HCT116 (cell line): ENCODE measurements around the gene DCDC2. TPM values are rescaled to one million over a fixed set of nuclear protein-coding genes. Genes with fewer than 3 reads are reported as not detected.
"Not testable (repeated sequence)": the region's sequence is repeated elsewhere in the genome, so short reads cannot be mapped to it uniquely, and the experiment has no call there.

Experiments used
- ATAC-seq: fragments of 200-7000 bp; cut with Tn5 transposase; 2 replicates; pipeline ENCODE4 v1.9.1; 2020; ENCODE audit warnings: mild to moderate bottlenecking, moderate library complexity
- BruUV-seq: library from RNA; stranded (reverse); fragments of 400-500 nt; replicated peaks from 2 replicates; lab custom pipeline; 2021; lab: Mats Ljungman, UMichigan
- CTCF ChIA-PET: fragments of 300-600 bp; sonication (Branson Sonifier 250); formaldehyde crosslinking; loops from one replicate; lab custom pipeline; 2021; ENCODE audit warnings: antibody characterized with exemption; lab: Charles Lee
- POLR2A ChIA-PET: fragments of 300-600, 350-600 bp; sonication (Branson Sonifier 250); formaldehyde crosslinking; loops from one replicate; lab custom pipeline; 2021; ENCODE audit warnings: antibody characterized with exemption; lab: Charles Lee
- RAD21 ChIA-PET, 2 experiments: fragments of 300-600 bp; sonication (Branson Sonifier 250); formaldehyde crosslinking; loops; one replicate each; lab custom pipeline; 2023; ENCODE audit warnings: low total read pairs in 2 of 2; ENCODE audit not compliant: uncharacterized antibody in 2 of 2, unreplicated experiment in 2 of 2, low non-redundant PET in 1 of 2; lab: Charles Lee
- DNase-seq: peaks from one replicate; pipeline ENCODE4 v3.0.0-alpha.2; 2010; ENCODE audit warnings: low read depth, low spot score
- H2AFZ ChIP-seq: fragments of 200-600 bp; shearing (Covaris generic), sonication (generic); 2 replicates; pipeline ENCODE4 v1.6.1; 2017; ENCODE audit warnings: low read depth, mixed run types, mixed read lengths, antibody characterized with exemption, low read length; ENCODE audit not compliant: poor library complexity, severe bottlenecking
- H3K27ac ChIP-seq: 2 replicates; pipeline ENCODE4 v1.5.1; 2012; ENCODE audit warnings: low read depth, low read length
- H3K27me3 ChIP-seq: fragments of 200-600 bp; sonication (generic); 2 replicates; pipeline ENCODE4 v1.6.1; 2016; ENCODE audit warnings: mixed run types, low read length, mixed read lengths; ENCODE audit not compliant: insufficient read depth
- H3K36me3 ChIP-seq, 2 experiments: fragments of 200-500 bp in 1 of 2; fragments of 200-600 bp in 1 of 2; sonication (Bioruptor generic) in 1 of 2; sonication (generic) in 1 of 2; 2 replicates each; pipeline versions ENCODE4 v1.5.1 to v1.6.1; 2014 to 2016; ENCODE audit warnings: low read length in 2 of 2, inconsistent platforms in 1 of 2, mixed read lengths in 1 of 2, mixed run types in 1 of 2; ENCODE audit not compliant: insufficient read depth in 2 of 2, control insufficient read depth in 1 of 2
- H3K4me1 ChIP-seq, 2 experiments: fragments of 200-600 bp in 1 of 2; sonication (generic) in 1 of 2; 2 replicates each; pipeline versions ENCODE4 v1.5.1 to v1.6.1; 2012 to 2017; ENCODE audit warnings: low read length in 2 of 2, inconsistent platforms in 1 of 2, mild to moderate bottlenecking in 1 of 2, mixed read lengths in 1 of 2, mixed run types in 1 of 2, moderate library complexity in 1 of 2; ENCODE audit not compliant: insufficient read depth in 2 of 2, control insufficient read depth in 1 of 2
- H3K4me2 ChIP-seq: fragments of 200-600 bp; sonication (generic); 2 replicates; pipeline ENCODE4 v1.6.1; 2017; ENCODE audit warnings: mixed run types, low read length, mixed read lengths
- H3K4me3 ChIP-seq, 2 experiments: fragments of 200-600 bp in 1 of 2; sonication (generic) in 1 of 2; replicated peaks in 1 of 2; 2 replicates each; pipeline ENCODE4 v1.5.1; 2011 to 2016; ENCODE audit warnings: low read length in 2 of 2, control low read depth in 1 of 2, low read depth in 1 of 2, mild to moderate bottlenecking in 1 of 2, mixed read lengths in 1 of 2, mixed run types in 1 of 2
- H3K79me2 ChIP-seq: fragments of 200-600 bp; sonication (generic); 2 replicates; pipeline ENCODE4 v1.6.1; 2017; ENCODE audit warnings: mild to moderate bottlenecking, mixed run types, low read length, moderate library complexity, mixed read lengths; ENCODE audit not compliant: insufficient read depth
- H3K9ac ChIP-seq: fragments of 200-600 bp; sonication (generic); 2 replicates; pipeline ENCODE4 v1.6.1; 2016; ENCODE audit warnings: low read length, mixed read lengths
- H3K9me2 ChIP-seq: fragments of 200-600 bp; sonication (generic), shearing (Covaris generic); 2 replicates; pipeline ENCODE4 v1.6.1; 2017; ENCODE audit warnings: mixed run types, mild to moderate bottlenecking, moderate library complexity; ENCODE audit not compliant: insufficient read depth
- H3K9me3 ChIP-seq, 2 experiments: fragments of 200-500 bp in 1 of 2; fragments of 200-600 bp in 1 of 2; sonication (Bioruptor generic) in 1 of 2; sonication (generic) in 1 of 2; 2 replicates each; pipeline ENCODE4 v1.6.1; 2014 to 2017; ENCODE audit warnings: low read length in 2 of 2, mixed read lengths in 2 of 2, inconsistent platforms in 1 of 2, low read depth in 1 of 2, mild to moderate bottlenecking in 1 of 2, mixed run types in 1 of 2, moderate library complexity in 1 of 2; ENCODE audit not compliant: control insufficient read depth in 1 of 2, insufficient read depth in 1 of 2
- H4K20me1 ChIP-seq: fragments of 200-600 bp; sonication (generic), shearing (Covaris generic); 2 replicates; pipeline ENCODE4 v1.6.1; 2017; ENCODE audit warnings: mixed run types, mild to moderate bottlenecking, moderate library complexity; ENCODE audit not compliant: insufficient read depth
- ATF3 ChIP-seq: IDR thresholded peaks from 2 replicates; pipeline ENCODE4 v1.6.1; 2012
- CTCF ChIP-seq, 3 experiments: fragments of 200-600 bp in 1 of 3; sonication (generic) in 1 of 3; IDR thresholded peaks in 2 of 3; conservative IDR thresholded peaks in 1 of 3; 2 replicates each; pipeline ENCODE4 v1.5.1; 2012 to 2017; ENCODE audit warnings: low read depth in 2 of 3, low read length in 2 of 3, antibody characterized with exemption in 1 of 3, borderline replicate concordance in 1 of 3, control low read depth in 1 of 3, mild to moderate bottlenecking in 1 of 3, mixed read lengths in 1 of 3, mixed run types in 1 of 3, moderate library complexity in 1 of 3; ENCODE audit not compliant: insufficient read depth in 1 of 3
- EGR1 ChIP-seq: IDR thresholded peaks from 2 replicates; pipeline ENCODE4 v1.6.1; 2012; ENCODE audit warnings: low read depth
- ELF1 ChIP-seq: IDR thresholded peaks from 2 replicates; pipeline ENCODE4 v1.6.1; 2012; ENCODE audit warnings: low read depth, borderline replicate concordance
- EZH2 ChIP-seq: fragments of 200-600 bp; sonication (generic); IDR thresholded peaks from 2 replicates; pipeline ENCODE4 v1.6.1; 2017; ENCODE audit warnings: antibody characterized with exemption, mixed run types
- MAX ChIP-seq: IDR thresholded peaks from 2 replicates; pipeline ENCODE4 v1.6.1; 2012
- SP1 ChIP-seq: IDR thresholded peaks from 2 replicates; pipeline ENCODE4 v1.6.1; 2012; ENCODE audit warnings: low read depth
- YY1 ChIP-seq: IDR thresholded peaks from 2 replicates; pipeline ENCODE4 v1.6.1; 2011; ENCODE audit warnings: low read length, low read depth, moderate library complexity, mild to moderate bottlenecking; ENCODE audit not compliant: insufficient replicate concordance; ENCODE audit errors: extremely low read depth
- ZBTB33 ChIP-seq: IDR thresholded peaks from 2 replicates; pipeline ENCODE4 v1.6.1; 2011; ENCODE audit warnings: mild to moderate bottlenecking, low read length, moderate library complexity; ENCODE audit not compliant: insufficient replicate concordance; ENCODE audit errors: extremely low read depth
- ZNF274 ChIP-seq: fragments of 200-500 bp; sonication (Bioruptor generic); IDR thresholded peaks from 2 replicates; pipeline ENCODE4 v1.6.1; 2014; ENCODE audit warnings: mild to moderate bottlenecking, low read depth, low read length, inconsistent platforms
- intact Hi-C: fragments of 100-400 bp; cut with micrococcal nuclease; formaldehyde crosslinking; loops from 2 replicates; pipeline ENCODE4 v1.10.0; 2022
- total RNA-seq: library from RNA; stranded (reverse); gene quantifications from one replicate; pipeline ENCODE4 v1.2.1, GENCODE V29; 2021; ENCODE audit not compliant: unreplicated experiment

DCDC2 gene
- total RNA-seq, 1 experiment from 2014 or later: 0.17 TPM

GRCh38 chr6:24385536-24386269, 27.8 kb upstream of the DCDC2 start:
- no peak overlapping the region for H3K27ac ChIP-seq
- no peaks in the 10 kb centered on the region for H4K20me1 ChIP-seq
- H3K79me2 ChIP-seq: no peaks in the 10 kb centered on the region
- H3K27me3 ChIP-seq: no peaks in the 10 kb centered on the region
- DNase-seq (no peak), ATAC-seq (no peak)
- no peak overlapping the region for H3K4me3 ChIP-seq
- H3K4me1 ChIP-seq: peaks cover 0 to 5% of the 10 kb centered on the region in 2 experiments; a peak in 2 of 4 replicates
- intact Hi-C loops: no loop called here
- ChIA-PET CTCF (interaction anchor here (1.2 to 1.5 kb wide), 2 partner anchors 26 to 102 kb away, joined by 3 read pairs; no protein-coding TSS in a partner anchor), POLR2A (no interaction called here), RAD21 (no interaction called here)
- no peaks in the 10 kb centered on the region for H3K9me2 ChIP-seq
- no TSS peak for BruUV-seq
- H3K9ac ChIP-seq: no peak overlapping the region
- no peak overlapping the region for H2AFZ ChIP-seq
- H3K36me3 ChIP-seq: no peaks in the 10 kb centered on the region
- H3K9me3 ChIP-seq: no peaks in the 10 kb centered on the region
- TF ChIP-seq MAX: no peak
- no peak for TF ChIP-seq ZNF274
- TF ChIP-seq CTCF (IDR thresholded peaks at IDR 0.05 in 2 of 3, conservative IDR thresholded peaks at IDR 0.05 in 1 of 3; ENCODE audit: borderline replicate concordance in 1 of 3, insufficient read depth in 1 of 3, low read depth in 2 of 3, low read length in 2 of 3): no peak
- TF ChIP-seq EGR1: no peak
- no peak for TF ChIP-seq ZBTB33
- TF ChIP-seq ELF1: no peak
- TF ChIP-seq EZH2: no peak
- TF ChIP-seq YY1: no peak
- TF ChIP-seq ATF3: no peak
- no peak for TF ChIP-seq SP1
- H3K4me2 ChIP-seq: no peak overlapping the region

- H3K4me2 ChIP-seq, CTCF ChIA-PET, H4K20me1 ChIP-seq, POLR2A ChIA-PET, RAD21 ChIA-PET, H3K4me1 ChIP-seq, H3K27me3 ChIP-seq, ATAC-seq, H3K27ac ChIP-seq, H3K9ac ChIP-seq, intact Hi-C loops, H3K4me3 ChIP-seq, H2AFZ ChIP-seq, DNase-seq, H3K9me3 ChIP-seq, BruUV-seq, H3K79me2 ChIP-seq, H3K9me2 ChIP-seq, H3K36me3 ChIP-seq: not testable (repeated sequence)
Measured at GRCh38 chr6:24384369-24385130, 26.7 kb upstream of the DCDC2 start.
